NCI-H510A treated with DMSO at 0.1 percent for 48 hours (cell line): ENCODE results near the gene AMPD1.

Source experiments
- DNase-seq: peaks from one replicate; lab custom pipeline; 2025; lab: John Stamatoyannopoulos, UW

The AMPD1 gene

DNA sequence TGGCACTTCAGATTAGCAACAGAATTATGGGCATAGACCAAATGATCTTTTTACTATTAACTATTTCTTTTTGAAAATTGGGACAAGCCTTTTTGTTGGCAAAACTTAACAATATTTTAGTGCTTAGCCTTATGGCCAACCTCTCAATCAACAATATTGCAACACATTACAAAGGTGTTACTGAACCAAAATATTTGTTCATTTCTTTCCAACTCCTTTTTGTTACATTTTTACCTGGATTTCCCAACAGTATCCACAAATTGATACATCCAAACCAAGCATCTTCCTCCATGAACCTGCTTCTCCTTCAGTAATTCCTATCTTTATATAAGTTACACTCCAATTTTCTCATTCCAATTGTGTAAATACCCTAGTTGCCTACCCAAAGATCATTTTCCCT, 1.5 kb upstream of the AMPD1 start:
- no peak for DNase-seq

DNA sequence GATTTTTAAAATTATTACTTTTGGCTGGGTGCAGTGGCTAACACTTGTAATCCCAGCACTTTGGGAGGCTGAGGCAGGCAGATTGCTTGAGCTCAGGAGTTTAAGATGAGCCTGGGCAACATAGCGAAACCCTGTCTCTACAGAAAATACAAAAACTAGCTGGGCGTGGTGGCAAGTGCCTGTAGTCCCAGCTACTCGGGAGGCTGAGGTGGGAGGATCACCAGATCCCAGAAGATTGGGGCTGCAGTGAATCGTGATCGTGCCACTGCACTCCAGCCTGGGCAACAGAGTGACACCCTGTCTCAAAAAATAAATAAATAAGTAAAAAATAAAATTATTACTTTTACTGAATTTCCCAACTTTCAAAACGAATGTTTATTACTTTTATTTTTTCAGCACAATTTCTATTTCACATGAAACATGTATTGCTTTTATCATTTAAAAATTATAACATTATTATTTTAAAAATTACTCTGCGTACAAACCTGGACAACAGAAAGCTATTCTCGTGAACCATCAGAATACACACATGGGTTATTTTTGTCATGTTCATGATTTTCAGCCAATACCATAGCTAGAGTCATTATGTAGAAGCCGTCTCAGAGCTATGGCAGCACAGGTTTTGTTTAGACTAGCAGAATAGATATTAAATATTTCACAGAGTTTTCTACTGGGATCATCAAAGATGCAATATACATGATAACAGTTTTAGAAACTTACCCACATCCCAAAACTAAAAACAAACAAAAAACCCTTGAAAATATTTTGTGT, 621 bp downstream of the AMPD1 start:
- DNase-seq: no peak

DNA sequence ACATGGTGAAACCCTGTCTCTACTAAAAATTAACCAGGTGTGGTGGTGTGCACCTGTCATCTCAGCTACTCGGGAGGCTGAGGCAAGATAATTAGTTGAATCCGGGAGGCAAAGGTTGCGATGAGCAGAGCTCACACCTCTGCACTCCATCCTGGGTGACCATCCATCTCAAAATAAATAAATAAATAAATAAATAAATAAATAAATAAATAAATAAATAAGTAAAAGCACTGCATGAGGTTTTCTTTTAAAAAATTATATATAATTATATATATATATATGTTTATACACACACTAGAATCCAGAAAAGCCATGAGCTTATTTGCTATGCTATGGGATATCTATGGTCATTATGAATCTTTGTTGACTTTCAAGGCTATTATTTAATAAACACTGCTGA, 2.4 kb downstream of the AMPD1 start:
- no peak for DNase-seq

DNA sequence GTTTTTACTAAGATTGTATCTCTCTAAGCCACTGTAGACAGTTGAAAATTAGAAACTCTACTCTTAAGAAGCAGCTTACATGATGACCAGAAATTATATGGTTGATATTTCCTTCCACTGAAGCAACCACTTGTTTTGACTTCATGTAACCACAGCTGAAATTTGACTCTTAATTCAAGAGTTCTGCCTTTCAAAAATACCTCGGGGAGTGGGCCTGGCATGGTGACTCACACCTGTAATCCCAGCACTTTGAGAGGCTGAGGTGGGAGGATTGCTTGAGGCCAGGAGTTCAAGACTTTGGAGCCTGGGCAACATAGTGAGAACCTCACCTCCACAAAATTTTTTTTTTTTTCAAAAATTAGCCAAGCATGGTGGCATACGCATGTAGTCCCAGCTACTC, 4.3 kb downstream of the AMPD1 start:
- no peak for DNase-seq

DNA sequence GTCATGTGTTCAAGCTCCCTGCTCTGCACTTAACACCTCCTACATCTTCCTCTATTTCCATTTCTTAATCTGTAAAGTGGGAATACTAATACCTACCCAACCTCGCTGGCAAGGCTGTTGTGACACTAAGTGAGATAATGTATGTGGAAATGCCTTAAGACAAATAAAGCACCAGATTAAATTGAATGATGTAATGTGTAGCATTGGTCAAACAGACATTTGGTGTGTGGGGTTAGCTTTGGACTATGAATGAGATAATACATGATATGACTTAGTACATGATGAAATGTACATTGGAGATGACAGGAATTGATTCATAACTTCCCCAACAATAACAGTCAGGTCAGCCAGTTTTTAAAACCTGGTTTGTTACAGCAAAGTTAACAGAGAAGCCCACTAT, 5.2 kb downstream of the AMPD1 start:
- DNase-seq: no peak

DNA sequence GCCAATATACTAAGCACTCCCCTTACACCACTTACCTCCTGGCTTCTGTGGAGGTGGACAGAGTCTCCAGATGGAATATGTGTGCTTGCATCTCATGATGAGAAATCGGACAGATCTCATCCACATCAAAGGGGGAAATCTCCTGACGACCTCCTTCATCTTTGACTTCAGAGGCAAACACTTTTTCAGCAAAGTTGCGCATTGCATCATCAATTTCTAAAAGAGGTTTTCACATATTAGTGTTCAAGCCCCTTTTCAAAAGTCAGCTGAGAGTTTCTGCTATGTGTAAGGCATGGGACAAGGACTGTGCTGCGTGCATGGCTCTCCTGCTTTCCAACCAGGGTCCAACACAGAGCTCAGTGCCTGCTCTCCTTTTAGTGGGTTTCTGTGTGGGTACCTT, 6.8 kb downstream of the AMPD1 start:
- DNase-seq: no peak

DNA sequence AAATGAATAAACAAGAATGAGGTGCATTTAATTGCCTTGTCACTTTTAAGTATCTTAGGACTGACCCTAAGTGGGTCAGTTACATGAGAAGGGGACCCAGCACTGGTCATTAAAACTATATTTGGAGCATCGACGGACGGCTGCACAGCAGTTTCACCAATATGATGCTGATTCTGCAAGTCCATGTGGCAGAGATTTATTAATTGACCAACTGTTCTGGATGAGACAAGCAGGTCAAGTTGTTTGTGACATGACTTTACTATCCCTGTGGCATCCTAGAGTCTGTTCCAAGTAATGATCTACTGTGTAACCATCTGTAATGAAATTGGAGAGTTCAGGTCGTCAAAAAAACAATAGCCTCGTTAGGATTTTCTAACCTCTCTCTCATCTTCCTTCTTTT, 9.5 kb downstream of the AMPD1 start:
- no peak for DNase-seq

DNA sequence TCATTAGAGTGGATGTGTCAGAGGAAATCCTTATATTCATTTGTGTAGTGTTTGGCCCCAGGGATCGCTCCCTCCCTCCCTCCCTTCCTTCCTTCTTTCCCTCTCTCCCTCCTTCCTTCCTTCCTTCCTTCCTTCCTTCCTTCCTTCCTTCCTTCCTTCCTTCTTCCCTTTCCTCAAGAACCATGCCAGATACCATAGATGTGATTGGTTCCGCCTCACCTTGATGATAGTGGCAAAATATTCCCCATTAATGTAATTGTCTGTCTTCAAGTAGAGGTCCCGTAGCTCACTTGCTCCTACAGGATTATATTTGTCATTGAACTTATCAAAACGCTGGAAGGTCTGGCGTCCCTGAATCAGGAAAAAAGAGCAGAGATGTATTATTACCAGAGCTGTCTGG, 17.7 kb downstream of the AMPD1 start:
- no peak for DNase-seq

DNA sequence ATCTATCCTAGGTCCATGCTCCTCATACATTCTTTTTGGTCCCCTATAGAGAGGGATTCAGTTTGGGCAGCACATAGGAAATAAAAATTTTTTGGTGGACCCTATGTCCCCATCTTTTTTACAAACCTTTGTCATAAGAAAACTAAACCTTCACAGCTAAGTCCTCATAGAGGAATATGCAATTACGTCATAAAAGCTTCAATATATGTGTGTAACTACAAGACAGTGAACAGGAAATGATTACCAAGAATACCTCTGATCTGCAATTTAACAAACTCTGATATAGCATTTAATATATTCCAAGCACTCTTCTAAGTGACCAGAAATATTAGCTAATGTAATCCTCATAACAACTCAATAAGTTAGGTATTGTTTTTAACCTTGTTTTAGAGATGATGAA, 19.2 kb downstream of the AMPD1 start:
- no peak for DNase-seq

DNA sequence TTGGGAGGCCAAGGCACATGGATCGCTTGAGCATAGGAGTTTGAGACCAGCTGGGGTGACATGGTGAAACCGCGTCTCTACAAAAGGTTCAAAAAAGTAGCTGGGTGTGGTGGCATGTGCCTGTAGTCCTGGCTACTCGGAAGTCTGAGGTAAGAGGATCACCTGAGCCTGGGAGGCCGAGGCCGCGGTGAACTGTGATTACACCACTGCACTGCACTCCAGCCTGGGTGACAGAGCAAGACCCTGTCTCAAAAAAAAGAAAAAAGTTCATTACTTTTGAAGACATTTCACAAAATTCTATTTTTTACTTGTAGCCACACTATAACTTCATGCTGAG, 23.4 kb downstream of the AMPD1 start:
- DNase-seq: no peak

DNA sequence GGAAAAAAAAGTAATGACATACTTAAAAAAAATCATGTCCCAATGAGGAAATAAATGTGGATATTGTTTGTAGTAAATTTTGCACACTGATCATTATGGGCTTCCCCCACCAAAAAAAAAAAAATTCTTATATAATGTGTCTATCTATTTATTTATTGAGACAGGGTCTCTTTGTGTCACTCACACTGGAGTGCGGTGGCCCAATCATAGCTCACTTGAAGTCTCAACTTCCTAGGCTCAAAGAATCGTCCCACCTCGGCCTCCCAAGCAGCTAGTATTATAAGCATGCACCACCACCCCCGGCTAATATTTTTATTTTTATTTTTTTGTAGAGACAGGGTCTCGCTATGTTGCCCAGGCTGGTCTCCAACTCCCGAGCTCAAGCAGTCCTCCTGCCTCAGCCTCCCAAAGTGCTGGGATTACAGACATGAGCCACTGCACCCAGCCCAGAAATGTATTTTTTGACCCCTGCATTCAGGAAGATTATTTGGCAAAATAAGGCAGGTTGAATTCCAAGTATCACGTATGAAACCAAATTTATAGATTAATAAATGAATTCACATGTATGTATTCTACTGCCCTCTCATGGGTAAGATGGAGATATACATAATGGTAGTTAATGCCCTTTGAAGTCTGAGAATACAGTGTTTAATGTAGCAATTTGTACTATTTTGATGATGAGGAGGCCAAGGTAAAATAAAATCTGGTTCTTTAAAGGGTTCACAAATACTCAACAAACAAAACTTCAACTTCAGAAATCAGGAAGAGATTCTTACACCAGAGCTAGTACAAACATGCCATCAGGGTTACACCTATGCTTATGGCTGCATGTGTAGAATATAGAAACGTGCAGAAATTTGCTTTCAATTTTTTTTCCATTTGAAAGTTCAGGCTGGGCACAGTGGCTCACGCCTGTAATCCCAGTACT, 24.1 kb downstream of the AMPD1 start:
- peak; percentile 15 for DNase-seq

DNA sequence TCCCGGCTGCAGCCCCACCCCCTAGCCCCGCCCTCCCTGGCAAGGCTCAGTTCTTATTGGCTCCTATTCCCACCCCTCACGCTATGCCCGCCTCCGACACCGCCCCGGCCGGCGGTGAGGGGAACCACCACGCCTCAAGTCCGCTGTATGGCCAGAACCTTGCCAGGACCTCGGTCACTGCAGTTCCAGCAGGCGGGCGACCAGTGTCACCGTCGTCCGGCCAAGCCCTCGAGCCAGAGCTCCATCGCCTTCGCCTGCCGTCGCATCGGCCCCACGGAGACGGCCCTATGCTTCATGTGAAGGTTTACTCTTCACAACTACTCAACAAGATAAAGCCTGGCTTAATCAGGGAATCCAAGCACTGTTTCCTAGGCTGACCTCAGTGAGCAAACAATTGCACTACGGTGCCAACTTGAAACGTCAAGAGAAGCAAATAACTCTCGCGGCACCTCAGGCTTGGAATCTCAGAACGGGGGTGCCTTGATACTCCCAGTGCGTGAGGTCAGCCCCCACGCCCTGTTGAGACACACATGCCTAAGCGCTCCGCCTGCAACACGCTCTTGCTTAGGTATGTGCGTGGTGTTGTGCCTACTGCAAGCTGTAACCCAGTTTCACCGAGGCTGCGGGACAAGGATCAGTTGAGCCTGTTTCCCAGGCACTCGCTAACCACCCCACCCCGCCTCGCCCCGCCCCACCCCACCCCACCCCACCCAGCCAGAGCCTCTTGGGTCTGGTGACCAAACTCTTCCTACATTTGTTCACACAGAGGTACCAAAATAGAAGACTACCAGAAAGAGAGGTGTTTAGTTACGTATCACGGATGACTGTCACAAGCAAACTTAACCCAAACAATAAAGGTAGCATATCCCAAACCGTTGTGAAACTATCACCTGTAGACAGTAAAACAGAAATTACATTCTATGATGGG, 25.0 kb downstream of the AMPD1 start:
- DNase-seq: peak; percentile 65

DNA sequence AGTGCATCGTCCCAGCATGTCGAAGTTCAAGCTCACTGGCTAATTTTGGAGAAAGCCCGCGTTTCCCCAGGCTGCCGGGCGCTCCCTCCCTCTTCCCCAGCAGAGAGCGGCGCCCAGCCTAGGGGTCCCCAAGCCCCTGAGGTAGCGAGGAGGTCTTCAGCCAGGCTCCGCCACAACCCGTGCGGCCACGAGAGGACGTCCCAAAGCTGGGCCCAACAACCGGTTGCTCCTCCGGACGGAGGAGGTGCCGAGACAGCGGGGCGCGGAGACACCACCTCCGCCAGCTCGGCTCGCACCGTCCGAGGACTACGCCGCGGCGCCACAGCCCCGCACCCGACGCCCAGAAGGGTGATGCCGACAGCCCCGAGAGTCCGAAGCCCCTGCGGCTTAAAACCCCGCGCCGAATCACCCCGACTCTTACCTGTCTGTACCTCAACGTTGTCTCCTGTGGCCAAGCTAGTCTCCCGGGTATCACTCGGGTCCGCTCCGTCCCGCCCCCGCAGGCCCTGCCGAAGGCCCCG, 25.7 kb downstream of the AMPD1 start, which contains the start of gene DENND2C:
TSS of gene DENND2C (minus strand) at position 488 of the 521 bp plus-strand sequence. CDS start 44,065 bp downstream, outside the sequence.
- no peak for DNase-seq

DNA sequence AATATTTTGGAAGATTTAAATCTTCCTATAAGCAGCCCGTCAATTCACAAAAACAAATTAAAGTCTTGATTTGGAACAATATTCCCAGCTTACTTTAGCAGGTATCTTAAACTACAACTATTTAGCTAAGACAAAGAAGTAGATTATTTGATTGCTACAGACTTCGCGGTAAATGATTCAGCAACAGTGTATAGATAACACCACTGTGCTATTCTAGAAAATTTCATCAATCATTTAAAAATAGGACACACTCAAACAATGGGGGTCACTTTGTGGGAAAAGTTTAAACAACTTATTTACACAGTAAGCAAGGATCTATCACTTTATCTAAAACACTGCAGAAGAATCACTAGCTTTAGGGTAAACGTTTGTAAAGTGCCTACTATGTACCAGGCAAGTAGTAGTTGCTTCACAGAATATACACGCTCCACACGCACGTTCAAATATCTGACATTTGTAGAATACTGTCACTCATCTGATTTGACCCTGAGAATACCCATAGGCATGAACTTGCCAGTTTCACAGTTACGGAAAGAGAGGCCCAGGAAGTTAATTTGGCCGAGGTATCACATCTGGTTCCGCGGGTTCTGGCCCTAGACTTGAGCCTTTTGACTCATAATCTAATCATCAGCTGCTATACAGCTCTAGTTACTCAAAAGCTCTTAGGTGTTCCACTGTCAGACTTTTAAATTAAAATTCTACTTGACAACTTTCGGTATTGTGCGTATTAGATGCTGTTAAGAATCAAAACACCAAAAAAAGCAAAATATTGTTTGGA, 26.4 kb downstream of the AMPD1 start:
- DNase-seq: no peak

DNA sequence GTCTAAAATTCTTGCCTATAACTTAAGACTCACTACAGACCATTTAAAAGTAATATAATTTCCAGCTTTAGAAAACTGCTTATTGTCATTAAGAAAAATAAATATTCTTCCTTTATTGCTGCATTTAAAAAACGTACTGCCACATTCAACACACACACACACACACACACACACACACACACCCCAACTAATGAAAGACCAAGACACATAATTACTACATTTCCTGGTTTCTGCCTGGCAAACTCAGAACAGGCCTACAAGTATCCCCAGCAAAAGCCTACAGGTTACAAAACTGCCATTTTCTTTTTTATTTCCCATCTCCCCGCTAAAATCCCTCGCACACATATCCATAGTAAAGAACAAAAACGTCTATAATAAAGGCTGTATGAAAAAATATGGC, 27.0 kb downstream of the AMPD1 start:
- no peak for DNase-seq

DNA sequence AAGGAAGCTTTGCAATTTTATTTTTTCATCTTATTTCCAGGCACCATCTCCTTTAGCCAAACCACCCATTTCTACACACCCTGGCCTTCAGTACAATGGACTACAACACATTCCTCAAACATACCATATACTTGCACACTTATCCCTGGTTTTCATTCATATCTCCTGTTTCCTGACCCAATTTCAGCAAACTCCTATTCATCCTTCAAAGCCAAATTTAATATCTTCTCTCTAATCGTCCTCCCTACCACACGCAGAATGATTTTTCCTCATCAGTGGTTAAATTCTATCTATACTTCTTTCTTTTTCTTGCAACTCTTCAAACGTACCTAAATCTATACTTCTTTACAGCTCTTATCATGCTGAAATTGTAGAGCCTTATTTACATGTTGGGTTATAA, 28.4 kb downstream of the AMPD1 start:
- no peak for DNase-seq

DNA sequence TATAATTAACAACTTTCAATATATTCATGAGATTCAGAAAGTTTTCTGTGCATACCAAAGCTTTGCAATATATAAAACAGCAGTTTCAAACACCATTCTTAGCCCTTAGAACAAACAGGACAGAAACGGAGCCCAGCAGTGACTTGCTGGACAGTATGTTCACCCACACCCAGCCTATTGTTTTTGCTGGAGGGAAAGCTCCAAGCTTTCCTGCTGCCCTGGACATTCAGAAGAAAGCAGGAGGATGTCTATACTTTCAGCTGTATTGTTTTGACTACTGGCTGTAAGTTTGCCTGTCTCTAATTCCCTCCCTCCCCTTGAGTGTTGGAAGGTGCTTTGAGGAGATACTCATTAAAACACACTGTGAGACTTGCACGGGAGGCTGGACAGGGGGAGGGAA, 35.1 kb downstream of the AMPD1 start:
- DNase-seq: no peak

DNA sequence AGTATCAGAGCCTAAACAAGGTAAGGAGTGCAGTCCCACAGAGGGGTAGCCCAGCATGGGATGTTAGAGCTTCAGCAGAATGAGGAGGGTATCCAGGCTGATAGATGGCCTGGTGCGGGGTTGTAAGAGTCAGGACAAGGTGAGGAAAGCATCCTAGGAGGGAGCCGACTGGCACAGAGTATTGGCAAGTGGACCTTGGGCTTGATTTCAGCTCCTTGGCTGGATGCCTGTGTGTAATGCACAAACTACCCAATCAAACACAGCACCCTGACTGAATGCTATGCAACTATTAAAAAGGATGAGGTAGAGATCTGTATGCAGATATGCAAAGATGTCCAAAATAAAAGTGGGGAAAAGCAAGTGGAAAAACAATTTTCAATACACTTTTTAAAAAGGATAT, 43.5 kb downstream of the AMPD1 start:
- DNase-seq: no peak

DNA sequence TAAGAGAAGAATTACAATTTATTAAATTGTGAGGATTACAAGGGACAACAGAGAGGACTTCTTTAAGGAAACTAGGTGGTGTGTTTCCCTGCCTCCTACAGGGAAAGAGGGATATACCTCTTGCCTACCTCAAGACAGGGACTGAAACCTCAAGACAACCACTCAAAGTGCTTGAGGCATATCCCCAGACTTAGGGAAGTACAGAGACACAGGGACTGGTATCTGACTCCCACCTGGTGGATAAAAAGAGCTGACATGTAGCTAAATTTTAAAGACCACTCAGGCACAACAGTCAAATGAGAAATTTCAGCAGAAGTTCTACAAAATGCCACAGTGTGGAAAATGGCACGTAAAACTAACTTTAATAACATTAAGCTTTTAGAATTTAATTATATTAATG, 46.8 kb downstream of the AMPD1 start:
- no peak for DNase-seq

DNA sequence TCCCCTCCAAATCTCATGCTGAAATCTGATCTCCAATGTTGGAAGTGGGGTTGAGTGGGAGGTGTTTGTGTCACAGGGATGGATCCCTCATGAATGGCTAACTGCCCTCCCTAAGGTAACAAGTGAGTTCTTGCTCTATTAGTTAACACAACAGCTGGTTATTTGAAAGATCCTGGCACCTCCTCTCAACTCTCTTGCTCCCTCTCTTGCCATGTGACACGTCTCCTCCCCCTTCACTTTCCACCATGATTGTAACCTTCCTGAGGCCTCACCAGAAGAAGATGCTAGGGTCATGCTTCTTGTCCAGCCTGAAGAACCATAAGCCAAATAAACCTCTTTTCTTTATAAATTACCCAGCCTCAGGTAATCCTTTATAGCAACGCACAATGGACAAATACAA, 54.0 kb downstream of the AMPD1 start:
- no peak for DNase-seq

DNA sequence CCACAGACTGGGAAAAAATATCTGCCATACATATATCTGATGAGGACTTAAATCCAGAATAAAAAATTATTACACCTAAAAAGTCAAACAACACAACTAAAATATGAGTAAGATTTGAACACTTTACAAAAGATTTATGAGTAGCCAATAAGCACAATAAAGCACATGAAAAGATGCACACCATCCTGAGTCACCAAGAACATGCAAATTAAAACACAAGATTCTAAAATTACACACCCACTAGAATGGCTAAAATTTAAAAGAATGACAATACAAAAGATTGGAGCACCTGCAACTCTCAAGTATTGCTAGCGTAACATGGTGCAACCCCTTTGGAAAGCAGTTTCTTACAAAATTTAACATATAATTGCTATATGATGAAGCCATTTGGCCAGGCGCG, 56.4 kb downstream of the AMPD1 start:
- no peak for DNase-seq
